SK-N-SH (cell line): ENCODE data around the gene LINC00237. TPM values are rescaled to one million over a fixed set of nuclear protein-coding genes. Genes with fewer than 3 reads are reported as not detected.
A peak's percentile ranks its signal among the peaks of the same experiment; 100 is the strongest.

Experiments
- CTCF ChIA-PET: fragments of 300-600, 350-600 bp; formaldehyde crosslinking; extraction: SDS; loops from one replicate; lab custom pipeline; 2021; lab: Yijun Ruan, JAX
- POLR2A ChIA-PET: fragments of 350-600 bp; sonication (Branson Sonifier 250); formaldehyde crosslinking; extraction: SDS; loops from one replicate; lab custom pipeline; 2020; ENCODE audit warnings: antibody characterized with exemption, inconsistent platforms; lab: Yijun Ruan, JAX
- DNase-seq: peaks from one replicate; pipeline ENCODE4 v3.0.0; 2012
- H2AFZ ChIP-seq: fragments of 200-600 bp; sonication (generic); 2 replicates; pipeline ENCODE4 v1.8.1; 2016; ENCODE audit warnings: antibody characterized with exemption, mild to moderate bottlenecking, low read depth
- H3F3A ChIP-seq: fragments of 200-600 bp; sonication (generic); replicated peaks from 2 replicates; pipeline ENCODE3; 2016; ENCODE audit warnings: antibody characterized with exemption, mild to moderate bottlenecking; ENCODE audit not compliant: insufficient read depth
- H3K27ac ChIP-seq, 2 experiments: fragments of 200-500 bp in 1 of 2; fragments of 200-600 bp in 1 of 2; sonication (Bioruptor generic) in 1 of 2; sonication (generic), shearing (Covaris generic) in 1 of 2; 2 replicates each; pipeline versions ENCODE4 v1.5.1 to v1.6.1; 2014 to 2016; ENCODE audit warnings: low read depth in 2 of 2, inconsistent platforms in 1 of 2, low read length in 1 of 2, mild to moderate bottlenecking in 1 of 2, mixed read lengths in 1 of 2
- H3K27me3 ChIP-seq: fragments of 200-600 bp; sonication (generic), shearing (Covaris generic); 2 replicates; pipeline ENCODE4 v1.6.1; 2016; ENCODE audit warnings: mixed run types; ENCODE audit not compliant: insufficient read depth
- H3K36me3 ChIP-seq, 2 experiments: fragments of 200-500 bp in 1 of 2; fragments of 200-600 bp in 1 of 2; sonication (Bioruptor generic) in 1 of 2; sonication (generic) in 1 of 2; replicated peaks in 1 of 2; 2 replicates each; pipeline versions ENCODE3 to v1.5.1; 2014 to 2016; ENCODE audit warnings: low read length in 1 of 2, mild to moderate bottlenecking in 1 of 2; ENCODE audit not compliant: insufficient read depth in 2 of 2, control insufficient read depth in 1 of 2
- H3K4me1 ChIP-seq, 2 experiments: fragments of 200-500 bp in 1 of 2; fragments of 200-600 bp in 1 of 2; sonication (Bioruptor generic) in 1 of 2; sonication (generic), shearing (Covaris generic) in 1 of 2; 2 replicates each; pipeline versions ENCODE4 v1.5.1 to v1.6.1; 2014 to 2016; ENCODE audit warnings: low read depth in 1 of 2, low read length in 1 of 2, mixed run types in 1 of 2; ENCODE audit not compliant: insufficient read depth in 2 of 2, control insufficient read depth in 1 of 2
- H3K4me2 ChIP-seq: fragments of 200-600 bp; sonication (generic), shearing (Covaris generic); 2 replicates; pipeline ENCODE4 v1.6.1; 2017; ENCODE audit warnings: mixed run types
- H3K4me3 ChIP-seq, 2 experiments: fragments of 200-500 bp in 1 of 2; fragments of 200-600 bp in 1 of 2; sonication (Bioruptor generic) in 1 of 2; sonication (generic), shearing (Covaris generic) in 1 of 2; 2 replicates each; pipeline versions ENCODE4 v1.5.1 to v1.8.1; 2014 to 2016; ENCODE audit warnings: low read depth in 2 of 2, inconsistent platforms in 1 of 2, low read length in 1 of 2, mild to moderate bottlenecking in 1 of 2, mixed read lengths in 1 of 2, moderate library complexity in 1 of 2
- H3K79me2 ChIP-seq: fragments of 200-600 bp; sonication (generic); 2 replicates; pipeline ENCODE4 v1.8.1; 2017; ENCODE audit warnings: mild to moderate bottlenecking; ENCODE audit not compliant: insufficient read depth
- H3K9ac ChIP-seq: fragments of 200-600 bp; sonication (generic); 2 replicates; pipeline ENCODE4 v1.6.1; 2017; ENCODE audit warnings: mixed run types
- H3K9me2 ChIP-seq: fragments of 200-600 bp; sonication (generic); 2 replicates; pipeline ENCODE4 v1.6.1; 2017; ENCODE audit warnings: mixed run types
- H3K9me3 ChIP-seq: fragments of 200-600 bp; sonication (generic); 2 replicates; pipeline ENCODE4 v1.6.1; 2017; ENCODE audit warnings: mixed run types, mild to moderate bottlenecking, moderate library complexity
- H4K20me1 ChIP-seq: fragments of 200-600 bp; sonication (generic); 2 replicates; pipeline ENCODE4 v1.6.1; 2017; ENCODE audit warnings: mild to moderate bottlenecking, mixed run types; ENCODE audit not compliant: insufficient read depth
- CHD2 ChIP-seq: fragments of 150-350 bp; IDR thresholded peaks from 2 replicates; pipeline ENCODE4 v1.6.1; 2018; ENCODE audit warnings: low read length; ENCODE audit not compliant: partially characterized antibody
- ELF1 ChIP-seq: IDR thresholded peaks from 2 replicates; pipeline ENCODE4 v1.4.0; 2012
- EP300 ChIP-seq, 2 experiments: IDR thresholded peaks; 2 replicates each; pipeline versions ENCODE4 v1.4.0 to v1.6.1; 2012; ENCODE audit warnings: borderline replicate concordance in 1 of 2, low read depth in 1 of 2, low read length in 1 of 2
- FOSL2 ChIP-seq: IDR thresholded peaks from 2 replicates; pipeline ENCODE4 v1.4.0; 2012; ENCODE audit warnings: low read depth, mild to moderate bottlenecking, moderate library complexity, borderline replicate concordance
- FOXJ3 ChIP-seq: sonication (generic); formaldehyde crosslinking; IDR thresholded peaks from 2 replicates; pipeline ENCODE4 v1.5.1; 2020; ENCODE audit warnings: mild to moderate bottlenecking, missing genetic modification reagents
- GATA2 ChIP-seq: sonication (generic); formaldehyde crosslinking; IDR thresholded peaks from 2 replicates; pipeline ENCODE4 v1.5.0; 2020; ENCODE audit warnings: mild to moderate bottlenecking, missing genetic modification reagents
- IRF3 ChIP-seq: fragments of 150-350 bp; IDR thresholded peaks from 2 replicates; pipeline ENCODE4 v1.6.1; 2016; ENCODE audit warnings: mild to moderate bottlenecking, low read depth, low read length
- JUND ChIP-seq: IDR thresholded peaks from 2 replicates; pipeline ENCODE4 v1.4.0; 2012
- MAX ChIP-seq: IDR thresholded peaks from 2 replicates; pipeline ENCODE4 v1.4.0; 2012; ENCODE audit warnings: low read depth
- MEF2A ChIP-seq: IDR thresholded peaks from 2 replicates; pipeline ENCODE4 v1.4.0; 2012; ENCODE audit warnings: low read depth, borderline replicate concordance
- MXI1 ChIP-seq: IDR thresholded peaks from 2 replicates; pipeline ENCODE4 v1.6.1; 2012; ENCODE audit warnings: mild to moderate bottlenecking, low read depth, low read length, improper control_type of control experiment
- NFIC ChIP-seq: IDR thresholded peaks from 2 replicates; pipeline ENCODE4 v1.4.0; 2012; ENCODE audit warnings: borderline replicate concordance
- PBX3 ChIP-seq: IDR thresholded peaks from 2 replicates; pipeline ENCODE4; 2012
- POLR2AphosphoS5 ChIP-seq: IDR thresholded peaks from 2 replicates; pipeline ENCODE4 v1.6.1; 2012; ENCODE audit warnings: low read depth, low read length
- RAD21 ChIP-seq: IDR thresholded peaks from 2 replicates; pipeline ENCODE4 v1.6.1; 2012; ENCODE audit warnings: mild to moderate bottlenecking, low read length
- RCOR1 ChIP-seq: fragments of 150-350 bp; IDR thresholded peaks from 2 replicates; pipeline ENCODE4 v1.6.1; 2017; ENCODE audit warnings: antibody characterized with exemption, low read length
- REST ChIP-seq: IDR thresholded peaks from 2 replicates; pipeline ENCODE4 v1.6.1; 2012; ENCODE audit warnings: mild to moderate bottlenecking, low read depth, low read length, moderate library complexity
- SIN3A ChIP-seq: IDR thresholded peaks from 2 replicates; pipeline ENCODE4 v1.6.1; 2012; ENCODE audit warnings: low read depth, mild to moderate bottlenecking, low read length, moderate library complexity, borderline replicate concordance
- SMC3 ChIP-seq: IDR thresholded peaks from 2 replicates; pipeline ENCODE4 v1.6.1; 2012; ENCODE audit warnings: low read depth, low read length, improper control_type of control experiment
- TAF1 ChIP-seq: IDR thresholded peaks from 2 replicates; pipeline ENCODE4 v1.6.1; 2012; ENCODE audit warnings: low read depth, mild to moderate bottlenecking, low read length, moderate library complexity, borderline replicate concordance
- TEAD4 ChIP-seq: IDR thresholded peaks from 2 replicates; pipeline ENCODE4 v1.4.0; 2012; ENCODE audit warnings: mild to moderate bottlenecking, borderline replicate concordance; ENCODE audit not compliant: insufficient read depth
- USF1 ChIP-seq: IDR thresholded peaks from 2 replicates; pipeline ENCODE4 v1.4.0; 2012; ENCODE audit warnings: low read depth, borderline replicate concordance
- USF2 ChIP-seq: fragments of 150-350 bp; IDR thresholded peaks from 2 replicates; pipeline ENCODE4 v1.6.1; 2017; ENCODE audit warnings: antibody characterized with exemption, low read length, low read depth, borderline replicate concordance
- WGBS: methylation state at CpG from one replicate; pipeline ENCODE4 v1.1.6; 2017; ENCODE audit warnings: low lambda C conversion rate; 5-methylcytosine and 5-hydroxymethylcytosine counted together
- polyA plus RNA-seq, 3 experiments: library from polyadenylated mRNA; depleted of rRNA; stranded (reverse); fragments of >200 nt; gene quantifications; 2 replicates each; pipeline ENCODE4 v1.2.3, GENCODE V29; 2012

LINC00237 gene
- polyA plus RNA-seq, 1 of the 3 experiments (the other 2 are of a cell fraction), result not detected

GRCh38 chr20:21125849-21126580 is 19.9 kb upstream of the LINC00237 start, which contains the start of gene KIZ:
TSS of gene KIZ (plus strand) at chr20:21126082. CDS start at chr20:21126116, 34 bp downstream.
- Histone ChIP-seq H4K20me1 (no peaks in the 10 kb centered on the region), H3K27ac (peak within 1 kb of the TSS; percentile 49 to 71; a peak in 2 of 4 replicates), H3K9ac (peak within 1 kb of the TSS; percentile 83), H3K4me1 (peaks cover 0 to 6% of the 10 kb centered on the region in 2 experiments; a peak in 2 of 4 replicates), H3K4me2 (peak within 1 kb of the TSS; percentile 92), H3K4me3 (peak within 1 kb of the TSS; percentile 88 to 91), H3K9me2 (no peaks in the 10 kb centered on the region), H2AFZ (peak within 1 kb of the TSS; percentile 97), H3K79me2 (peaks cover 6% of the 10 kb centered on the region; the same call in 1 of the 2 replicates), H3F3A (peaks cover 3% of the 10 kb centered on the region), H3K27me3 (no peaks in the 10 kb centered on the region), H3K36me3 (no peaks in the 10 kb centered on the region), H3K9me3 (no peaks in the 10 kb centered on the region)
- ChIA-PET POLR2A (no interaction called here), CTCF (interaction anchor here (0.7 to 2.3 kb wide), 7 partner anchors 9 to 266 kb away, joined by 3 to 11 read pairs (median 3); partner anchors contain the start of gene XRN2)
- DNase-seq, result peak; percentile 98
- WGBS, result 0% methylated on average over 29 of the region's 66 CpGs
- TF ChIP-seq ELF1 (peak; percentile 40; the same call in 1 of the 2 replicates), TEAD4 (no peak), FOXJ3 (CRISPR knock-in tag) (peak; percentile 90), MXI1 (peak; percentile 65; the same call in 1 of the 2 replicates), POLR2AphosphoS5 (peak; percentile 54; the same call in 1 of the 2 replicates), NFIC (no peak), MEF2A (no peak), RAD21 (peak; percentile 29), EP300 (IDR thresholded peaks at IDR 0.05; ENCODE audit: borderline replicate concordance in 1 of 2, low read depth in 1 of 2, low read length in 1 of 2) (no peak), SIN3A (no peak), MAX (no peak; the same call in 1 of the 2 replicates), TAF1 (0 out of 2 replicates have a peak, but pooled peaks have one; percentile 50), JUND (no peak), CHD2 (peak; percentile 15), FOSL2 (no peak), REST (no peak), RCOR1 (no peak), IRF3 (no peak), SMC3 (0 out of 2 replicates have a peak, but pooled peaks have one; percentile 20), GATA2 (CRISPR knock-in tag) (no peak), USF1 (no peak), PBX3 (no peak), USF2 (no peak)
